ENCODE data around the gene SUGCT.

Gene SUGCT

DNA sequence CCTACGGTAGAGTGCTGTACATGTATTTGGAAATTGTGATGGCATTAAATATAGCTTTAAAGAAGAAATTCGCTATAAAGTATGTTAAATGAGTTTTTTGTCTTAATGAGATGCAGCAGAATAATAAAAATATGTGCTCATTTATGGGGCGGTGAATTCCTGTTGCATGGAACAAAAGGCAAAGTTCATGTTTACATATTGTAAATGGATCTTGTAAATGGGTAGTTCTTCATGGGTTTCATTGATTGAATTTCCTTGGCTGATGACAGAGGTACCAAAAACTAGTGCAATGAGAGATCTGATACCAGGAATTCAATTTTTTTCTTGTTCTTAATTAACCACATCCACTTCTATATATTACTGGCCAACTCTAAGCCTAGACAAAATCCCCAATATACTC, 284.2 kb downstream of the SUGCT start:
- no peak for DNase-seq

DNA sequence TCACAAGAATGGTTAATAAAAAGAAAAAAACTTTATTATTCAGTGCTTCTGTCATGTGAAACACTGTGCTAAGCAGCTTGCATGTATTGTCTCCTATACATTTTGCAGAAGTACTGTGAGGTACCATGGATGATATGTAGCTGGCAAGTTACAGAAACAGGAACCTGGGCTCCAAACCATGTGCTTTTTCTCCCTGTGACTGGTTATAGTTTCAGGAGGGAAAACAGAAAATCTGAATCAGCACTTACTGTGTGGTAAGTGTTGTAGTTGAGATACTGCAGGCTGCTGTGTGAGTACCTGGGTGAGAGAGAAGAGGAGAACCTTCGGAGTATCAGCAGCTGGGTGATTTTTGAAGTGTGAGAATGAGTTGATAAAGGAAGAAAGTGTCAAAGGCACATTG, 285.0 kb downstream of the SUGCT start:
- no peak for DNase-seq

DNA sequence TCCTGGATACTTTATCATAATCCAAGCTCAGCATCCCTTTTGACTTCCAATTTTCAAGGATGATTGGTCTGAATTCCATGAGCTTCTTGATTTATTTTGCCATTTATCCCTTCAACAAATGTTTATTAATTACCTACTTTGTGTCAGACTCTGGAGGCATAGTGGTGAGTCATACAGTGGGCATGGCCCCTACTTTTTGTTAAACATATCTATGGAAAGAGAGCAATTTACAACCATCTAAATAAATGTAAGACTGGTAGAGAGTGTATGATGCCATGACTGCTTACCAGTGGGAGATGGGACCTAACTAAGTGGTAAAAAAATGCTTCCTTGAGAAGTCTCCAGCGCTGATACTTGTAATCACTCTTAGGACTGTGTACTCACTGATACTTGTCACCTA, 286.6 kb downstream of the SUGCT start:
- no peak for DNase-seq

DNA sequence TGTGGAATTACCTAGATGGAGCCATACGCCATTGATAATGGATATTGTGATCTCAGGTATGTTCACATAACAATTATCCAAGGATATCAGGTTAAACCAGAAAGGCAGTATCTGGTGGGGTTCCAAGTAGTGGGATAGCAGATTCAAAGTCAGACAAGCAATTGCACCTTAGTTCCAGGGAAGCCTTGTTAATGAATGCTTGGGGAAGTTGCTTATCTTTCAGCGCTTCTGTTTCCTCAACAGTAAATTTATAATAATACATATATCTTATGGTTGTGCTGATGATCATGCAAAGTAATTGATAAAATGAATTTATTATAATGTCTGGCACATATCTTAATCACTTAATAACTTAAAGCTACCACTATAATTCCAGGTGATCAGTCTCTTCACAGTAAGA, 290.9 kb downstream of the SUGCT start:
- no peak for DNase-seq

DNA sequence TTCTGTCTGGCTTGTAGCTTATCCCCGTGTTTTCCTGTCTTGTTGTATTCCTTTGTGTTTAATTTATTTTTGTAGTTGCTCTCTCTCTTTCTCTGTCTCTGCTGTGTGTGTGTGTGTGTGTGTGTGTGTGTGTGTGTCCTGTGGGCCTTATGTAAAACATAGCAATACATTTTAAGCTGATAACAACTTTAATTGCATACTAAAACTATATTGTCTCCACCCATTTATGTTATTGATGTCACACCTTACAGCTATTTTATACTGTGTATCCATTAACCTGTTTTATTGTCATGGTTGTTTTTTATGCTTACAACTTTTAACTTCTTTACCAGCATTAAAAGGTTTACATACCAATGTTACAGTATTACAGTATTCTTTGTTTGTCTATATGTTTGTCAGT, 293.6 kb downstream of the SUGCT start:
- DNase-seq, result no peak

DNA sequence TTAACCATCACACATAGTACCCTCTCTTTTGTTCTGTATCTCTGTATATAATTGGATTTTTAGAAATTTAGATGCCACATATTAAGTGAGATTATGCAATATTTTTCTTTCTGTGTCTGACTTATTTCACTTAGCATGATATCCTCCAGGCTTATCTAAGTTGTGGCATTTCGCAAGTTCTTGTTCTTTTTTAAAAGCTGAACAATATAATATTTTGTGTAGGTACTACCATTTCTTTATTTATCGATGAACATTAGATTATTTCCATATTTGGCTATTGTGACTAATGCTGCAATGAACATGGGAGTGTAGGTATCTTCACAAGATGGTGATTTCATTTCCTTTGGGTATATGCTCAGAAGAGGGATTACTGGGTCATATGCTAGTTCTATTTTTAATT, 295.0 kb downstream of the SUGCT start:
- DNase-seq, result no peak

DNA sequence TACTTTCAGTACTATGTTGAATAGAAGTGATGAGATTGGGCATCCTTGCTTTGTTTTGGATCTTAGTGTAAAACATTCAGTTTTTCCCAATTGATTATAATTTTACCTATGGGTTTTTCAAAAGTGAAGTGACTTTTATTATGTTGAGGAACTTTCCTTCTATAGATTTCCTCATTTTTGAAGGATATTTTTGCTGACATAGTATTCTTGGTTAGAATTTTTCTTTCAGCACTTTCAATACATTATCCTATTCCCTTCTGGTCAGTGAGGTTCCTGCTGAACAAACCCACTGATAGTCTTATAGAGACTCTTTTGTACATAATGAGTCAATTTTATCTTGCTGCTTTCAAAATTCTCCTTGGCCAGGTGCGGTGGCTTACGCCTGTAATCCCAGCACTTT, 297.2 kb downstream of the SUGCT start:
- DNase-seq, result no peak

DNA sequence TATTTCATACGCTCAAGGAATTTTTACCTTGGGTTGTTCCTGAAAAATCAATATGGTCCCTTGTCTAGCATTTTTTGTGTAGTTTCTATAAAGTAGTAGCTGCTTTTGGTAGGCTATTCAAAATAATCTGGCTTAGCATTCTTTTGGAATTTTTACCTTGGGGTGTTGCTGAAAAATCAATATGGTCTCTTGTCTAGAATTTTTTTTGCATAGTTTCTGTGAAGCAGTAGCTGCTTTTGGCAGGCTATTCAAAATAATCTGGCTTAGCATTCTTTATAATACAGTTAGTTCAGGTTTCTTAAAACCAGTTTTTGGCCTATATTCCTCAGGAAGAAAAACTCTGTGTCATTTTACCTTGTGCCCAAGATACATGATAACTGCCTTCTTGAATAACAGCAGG, 301.9 kb downstream of the SUGCT start:
- DNase-seq, result no peak

DNA sequence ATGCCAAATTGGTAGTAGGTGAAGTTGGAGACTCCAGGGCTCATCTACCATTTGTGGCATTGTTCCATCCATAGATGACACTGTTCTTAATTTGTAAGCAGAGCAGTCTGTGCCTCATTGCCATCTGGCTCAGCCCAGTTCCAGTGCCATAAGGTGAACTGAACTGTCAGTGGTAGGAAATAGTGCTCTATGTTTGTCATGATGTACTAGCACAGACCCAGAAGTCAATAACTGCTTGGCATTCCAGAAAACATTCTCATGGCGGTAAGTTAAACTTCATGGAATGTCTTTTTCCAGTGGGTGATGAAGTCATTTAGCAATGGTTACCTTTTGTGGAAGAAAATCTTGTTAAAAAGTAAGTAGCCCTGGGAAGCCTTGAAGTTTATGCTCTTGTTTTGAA, 302.7 kb downstream of the SUGCT start:
- no peak for DNase-seq

DNA sequence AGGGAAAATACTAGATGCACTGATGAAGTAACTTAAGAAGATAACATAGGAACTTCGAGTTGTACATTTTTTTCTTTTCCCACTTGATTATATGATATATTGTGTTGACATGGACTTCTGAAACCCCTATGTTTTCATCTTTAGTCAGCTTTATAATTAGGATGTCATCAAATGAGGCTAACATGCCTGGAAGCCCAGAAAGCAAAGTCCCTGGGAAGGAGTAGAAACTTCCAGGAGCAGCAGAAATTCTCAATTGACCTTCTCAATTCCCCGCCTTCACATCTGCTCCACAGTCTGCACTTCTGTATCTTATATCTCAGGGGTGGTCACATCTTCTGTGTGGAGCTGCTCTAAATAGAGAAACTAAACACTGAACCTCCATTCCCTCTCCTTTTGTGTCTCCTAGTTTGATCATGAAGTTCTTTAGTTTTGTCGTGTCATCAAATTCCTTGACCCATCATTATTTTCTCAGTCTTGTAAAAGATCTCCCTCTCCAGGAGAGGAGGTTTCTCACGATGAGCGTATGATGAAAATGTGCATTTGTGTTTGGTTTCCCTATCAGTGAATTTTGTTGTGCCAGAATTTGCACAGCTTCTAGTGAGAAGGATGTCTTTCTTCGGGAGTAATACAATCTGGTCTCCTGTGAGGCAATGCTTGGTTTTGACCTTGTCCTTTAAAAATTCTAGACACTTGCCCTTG, 303.3 kb downstream of the SUGCT start:
- no peak for DNase-seq

DNA sequence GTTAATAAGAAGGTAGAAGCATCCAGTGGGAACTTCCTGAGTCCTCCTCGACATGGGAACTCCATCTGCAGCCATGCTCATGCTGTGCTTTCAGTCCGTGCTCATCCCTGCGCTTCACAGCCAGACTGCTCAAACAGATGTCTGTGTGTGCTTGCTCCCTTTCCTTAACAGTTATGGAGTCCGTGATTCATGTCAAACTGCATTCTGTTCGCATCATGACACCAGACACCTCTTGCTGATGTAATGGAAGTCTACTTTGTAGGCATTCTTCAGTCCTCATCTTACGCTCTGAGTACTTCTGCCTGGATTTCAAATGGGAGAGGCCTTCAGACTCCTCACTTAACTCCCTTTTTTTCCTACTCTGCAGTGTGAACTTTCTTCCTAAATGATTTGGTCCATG, 304.9 kb downstream of the SUGCT start:
- no peak for DNase-seq

DNA sequence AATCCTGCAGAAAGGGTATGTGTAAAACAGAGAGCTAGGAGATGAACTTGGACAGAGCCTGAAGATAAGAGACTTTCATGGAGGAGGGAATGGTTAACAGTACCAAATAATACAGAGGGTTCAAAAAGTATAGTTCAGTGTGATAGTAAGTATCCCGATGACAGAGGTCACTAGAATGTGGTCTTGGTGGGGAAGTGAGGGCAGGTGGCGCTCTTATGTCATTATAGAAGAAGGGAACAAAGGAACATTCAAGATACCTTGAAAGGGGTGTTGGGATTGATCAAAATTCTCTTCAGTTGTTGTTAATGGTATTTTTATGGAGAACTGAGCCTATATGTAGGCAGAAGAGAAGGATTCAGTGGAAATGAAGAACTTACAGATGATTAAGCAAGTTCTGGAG, 312.5 kb downstream of the SUGCT start:
- no peak for DNase-seq

DNA sequence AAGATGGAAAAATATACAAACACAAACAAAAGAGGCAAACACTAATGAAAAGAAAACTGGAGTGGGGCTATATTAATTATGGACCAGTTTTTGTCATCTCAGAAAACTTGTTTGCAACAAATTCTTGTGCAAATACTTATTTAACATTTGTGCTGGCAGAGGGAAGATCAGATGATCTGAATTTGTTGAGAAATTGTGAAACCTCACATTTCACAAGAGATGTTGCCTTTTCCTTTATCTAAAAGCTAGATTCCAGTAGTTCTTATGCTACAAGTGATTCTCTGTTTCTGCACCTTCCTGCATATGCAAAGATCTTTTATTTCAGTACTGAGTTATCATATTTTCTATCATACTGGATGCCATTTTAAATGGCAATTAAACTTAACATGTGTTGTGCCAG, 320.7 kb downstream of the SUGCT start:
- DNase-seq, result no peak

DNA sequence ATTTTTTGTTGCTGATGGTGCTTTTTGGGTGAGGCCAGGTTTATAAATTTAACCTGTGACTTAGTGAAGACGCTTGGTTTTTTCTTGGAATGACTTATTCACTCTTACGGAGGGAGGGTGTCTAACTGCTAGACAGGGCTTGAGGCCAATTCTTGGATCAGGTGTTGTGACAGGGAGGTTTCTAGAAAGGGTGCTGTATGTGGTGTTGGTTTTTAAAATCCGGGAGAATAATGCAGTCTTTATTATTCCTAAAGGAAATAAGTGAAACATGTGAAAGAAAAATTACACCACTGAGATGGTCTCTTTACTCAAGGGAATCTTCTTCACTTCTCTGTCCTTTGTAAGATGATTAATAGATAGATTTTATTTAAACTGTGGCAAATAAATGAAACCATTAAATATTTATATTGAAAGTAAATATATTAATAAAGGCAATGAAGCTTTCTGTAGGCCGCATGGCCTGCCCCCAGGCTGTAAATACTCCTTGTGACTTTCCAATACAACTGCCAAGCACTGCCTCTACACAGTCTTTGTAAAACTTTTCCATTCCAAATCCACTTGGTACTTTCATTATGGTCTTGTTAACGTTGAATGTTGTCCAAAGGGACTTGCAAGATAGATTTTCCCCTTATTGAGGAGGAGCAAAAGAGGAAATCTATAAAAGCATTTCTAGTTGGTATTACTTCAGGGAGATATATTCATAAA, 323.1 kb downstream of the SUGCT start:
- no peak for DNase-seq

DNA sequence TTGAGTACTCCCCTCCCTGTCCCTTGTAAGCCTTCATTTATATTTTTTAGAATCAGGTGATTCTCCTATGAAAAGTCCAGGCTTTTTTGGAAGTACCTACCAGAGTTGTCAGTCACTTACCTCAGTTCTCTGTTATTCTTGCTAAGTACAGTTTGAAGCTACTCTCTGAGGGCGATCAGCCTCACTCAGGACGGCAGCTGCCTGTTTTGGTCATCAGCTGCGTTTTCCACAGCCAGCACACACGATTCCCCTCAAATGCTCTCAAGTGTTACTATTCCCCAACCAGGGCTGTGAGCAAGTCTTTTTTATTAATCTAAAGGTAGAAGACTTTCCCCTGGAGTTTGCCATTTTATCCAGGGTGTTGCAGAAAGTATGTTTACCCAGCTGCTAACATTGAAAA, 328.6 kb downstream of the SUGCT start:
- DNase-seq, result no peak

DNA sequence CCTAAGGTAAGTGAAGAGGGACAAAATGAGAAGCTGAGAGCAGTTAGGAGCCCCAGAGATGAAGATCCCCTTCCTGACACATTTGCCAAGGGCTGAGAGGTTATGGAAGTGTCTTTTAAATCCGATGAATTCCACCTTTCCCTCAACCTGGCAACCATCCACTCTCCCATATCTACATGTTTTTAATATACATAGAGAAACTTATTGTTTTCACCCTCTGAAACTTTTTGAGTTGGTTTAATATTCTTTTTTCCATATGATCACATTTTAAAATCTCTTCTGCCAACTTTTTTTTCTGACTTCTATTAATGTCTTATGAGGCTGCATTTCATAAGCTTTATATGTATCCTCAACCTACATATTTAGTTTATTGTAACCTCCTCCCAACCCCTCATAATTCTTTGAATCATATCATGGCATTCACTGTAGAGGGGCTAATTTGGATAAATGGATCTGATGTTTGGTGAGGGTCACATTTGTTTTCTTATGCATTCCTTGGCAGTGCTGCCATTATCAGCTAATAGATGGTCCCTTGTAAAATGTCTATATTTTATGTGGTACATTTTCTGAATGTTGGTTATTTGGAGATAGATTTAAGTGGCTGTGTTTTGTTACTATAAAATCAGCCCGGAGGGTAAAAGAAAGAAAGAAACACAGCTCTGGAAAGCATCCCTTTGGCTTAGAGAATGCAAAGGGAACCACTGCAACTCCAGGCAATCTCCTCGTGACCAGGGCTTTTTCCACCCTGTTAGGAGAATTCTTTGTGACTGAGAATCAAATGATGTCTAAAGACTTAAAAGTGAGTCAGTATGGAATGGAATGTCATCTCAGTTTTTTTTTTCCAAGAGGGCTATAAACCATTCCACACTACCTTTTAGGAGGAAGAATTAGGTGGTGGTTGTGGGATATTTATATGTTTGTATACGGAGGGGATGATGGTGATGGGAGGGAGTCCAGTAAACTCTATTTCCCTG, 334.4 kb downstream of the SUGCT start:
- no peak for DNase-seq

DNA sequence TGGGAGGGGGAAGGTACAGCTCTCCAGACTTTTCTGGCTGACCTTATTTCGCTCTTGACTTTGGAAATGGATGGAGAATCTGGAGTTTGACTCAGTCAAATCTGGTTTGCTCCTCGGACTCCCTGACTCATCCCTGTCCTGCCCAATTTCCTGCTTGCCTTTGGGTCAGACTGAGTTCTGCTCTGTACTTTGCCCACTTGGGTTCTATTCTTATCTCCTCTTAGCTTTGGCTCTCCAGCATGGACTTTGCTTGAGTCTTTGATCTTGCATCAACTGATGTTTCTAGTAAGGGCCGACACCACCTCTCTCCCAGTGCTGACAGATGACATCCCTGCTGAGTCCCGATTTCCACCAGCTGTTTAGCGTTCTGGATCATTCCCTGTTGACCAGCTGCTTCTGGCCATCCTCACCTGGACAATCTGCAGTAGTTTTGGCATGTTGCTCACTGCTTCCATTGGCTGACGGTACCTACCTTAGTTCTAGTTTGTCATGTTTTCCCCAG, 335.3 kb downstream of the SUGCT start:
- no peak for DNase-seq

DNA sequence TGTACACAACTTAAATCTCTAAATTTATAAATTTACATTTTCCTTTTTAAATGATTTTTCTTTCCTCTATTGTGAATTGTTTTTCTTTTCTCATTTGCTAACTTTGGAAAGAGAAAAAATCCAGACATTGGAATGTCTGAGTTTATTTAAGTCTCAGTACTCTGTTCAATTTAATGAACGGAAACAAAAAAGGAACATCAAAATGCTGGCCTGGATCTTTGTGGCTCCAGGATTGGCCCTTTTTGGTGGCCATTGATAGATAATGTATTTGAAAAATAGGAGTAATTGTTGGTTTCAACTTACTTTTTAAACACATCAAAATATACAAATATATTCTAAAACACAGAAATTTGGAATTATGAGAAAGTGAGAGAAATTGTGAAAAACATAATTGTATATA, 336.0 kb downstream of the SUGCT start:
- no peak for DNase-seq

DNA sequence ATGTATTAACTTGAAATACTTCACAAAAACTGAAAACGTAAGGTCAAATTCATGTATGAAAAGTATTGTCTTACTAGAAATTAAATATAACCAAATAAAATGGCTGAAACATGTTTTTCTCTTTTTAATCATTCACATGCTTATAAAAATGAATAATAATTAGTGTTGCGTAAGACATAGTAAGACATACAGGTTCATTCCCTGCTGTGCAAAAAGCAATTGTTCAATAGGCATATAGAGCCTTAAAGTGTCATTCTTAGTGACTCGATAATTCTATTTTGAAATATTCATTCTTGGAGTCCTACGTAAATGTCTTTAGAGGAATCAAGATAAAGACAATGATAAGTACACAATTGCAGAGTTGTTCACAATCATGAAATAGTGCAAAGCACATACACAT, 337.1 kb downstream of the SUGCT start:
- no peak for DNase-seq

DNA sequence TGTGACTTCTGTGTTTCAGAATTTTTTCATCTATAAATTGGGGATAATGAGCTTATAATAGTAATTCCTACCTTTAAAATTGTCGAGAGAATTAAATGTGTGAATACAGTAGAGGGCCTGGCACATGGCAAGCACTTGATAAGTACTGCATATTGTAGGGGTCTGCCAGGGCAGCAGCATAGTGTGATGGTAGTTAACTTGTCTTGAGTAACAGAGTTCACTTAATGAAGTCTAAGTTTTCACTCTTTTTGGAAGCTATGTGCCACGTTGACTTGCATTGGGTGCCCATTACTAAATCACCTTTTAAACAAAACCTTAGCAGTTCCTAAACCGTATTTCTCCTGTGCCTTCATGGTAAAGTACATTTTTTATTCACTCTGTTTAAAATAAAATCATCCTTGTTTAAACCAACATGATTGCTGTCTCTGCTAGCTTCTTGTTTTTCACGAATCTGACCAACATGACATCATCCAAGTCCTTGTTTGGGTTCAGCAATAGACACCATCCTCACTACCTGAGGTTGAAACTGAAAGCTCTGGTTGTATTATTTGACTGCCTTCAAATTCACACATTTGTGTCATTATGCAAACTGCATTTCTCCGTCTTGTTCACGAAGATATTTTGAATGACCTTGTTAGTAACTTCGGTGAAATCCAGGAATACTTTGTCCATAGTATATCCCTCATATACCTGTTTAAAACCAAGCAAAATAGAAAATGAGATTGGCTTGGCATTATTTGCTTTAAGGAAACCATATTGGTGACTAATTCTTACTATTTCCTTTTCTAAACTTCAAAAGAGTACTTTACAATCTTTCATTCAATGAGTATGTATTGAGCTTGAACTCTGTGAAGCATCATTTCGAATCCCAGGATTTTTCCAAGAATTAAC, 340.2 kb downstream of the SUGCT start:
- DNase-seq, result no peak

DNA sequence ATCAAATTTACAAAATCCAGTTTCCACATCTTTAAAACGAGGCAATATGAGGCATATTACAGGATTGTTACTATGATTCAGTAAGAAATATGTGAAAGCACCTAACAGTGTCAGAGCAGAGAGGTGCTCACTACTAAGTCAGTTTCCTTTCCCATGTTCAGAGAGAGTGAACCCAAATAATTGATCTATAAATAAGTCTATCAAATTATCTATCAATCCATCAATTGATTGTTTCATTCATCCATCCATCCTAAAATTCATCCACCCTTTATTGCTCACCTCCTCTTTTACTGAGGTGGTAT, 340.8 kb downstream of the SUGCT start:
- no peak for DNase-seq

DNA sequence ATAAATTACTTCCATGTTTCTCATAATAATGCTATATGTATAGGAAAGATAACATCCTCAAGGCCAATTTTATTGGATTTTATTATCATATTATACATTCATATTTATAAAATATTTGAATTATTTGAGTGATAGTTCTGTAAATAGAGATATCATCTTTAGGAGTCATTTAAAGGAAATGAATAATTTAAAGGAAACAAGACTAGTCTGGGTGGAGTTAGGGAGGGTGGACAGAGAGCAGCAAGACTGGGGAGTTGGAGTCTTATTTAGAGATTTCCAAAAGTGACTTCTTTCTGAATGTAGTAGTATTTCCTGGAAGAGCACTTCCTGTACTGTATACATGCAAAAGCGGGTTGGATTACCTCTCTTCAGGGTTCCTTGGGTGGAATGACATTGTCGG, 342.3 kb downstream of the SUGCT start:
- DNase-seq, result no peak

DNA sequence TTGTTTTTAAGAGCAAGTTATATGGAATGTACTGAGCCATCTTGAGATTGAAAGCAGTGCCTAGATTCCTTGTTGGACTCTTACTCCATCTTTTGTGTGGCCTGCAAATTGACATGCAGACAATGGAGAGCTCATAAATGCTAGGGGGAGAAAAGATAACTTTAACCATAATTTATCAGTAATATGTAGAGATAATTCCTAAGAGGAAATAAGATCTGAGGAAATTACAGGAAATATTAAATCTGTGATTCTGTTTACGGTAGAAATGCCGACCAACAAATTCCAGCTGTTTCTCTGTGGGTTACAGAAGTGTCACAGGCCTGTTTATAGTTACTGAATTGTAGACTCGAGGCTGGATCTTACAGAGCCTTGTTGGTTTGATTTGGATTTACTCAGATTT, 348.0 kb downstream of the SUGCT start:
- DNase-seq, result no peak
